H9 (cell line): ENCODE results near the gene APLP2. TPM values are rescaled to one million over a fixed set of nuclear protein-coding genes. Genes with fewer than 3 reads are reported as not detected.

Experiments used
- DNase-seq: peaks from one replicate; pipeline ENCODE4 v3.0.0-alpha.2; 2017
- H2AFZ ChIP-seq: one replicate; pipeline ENCODE4 v1.6.1; 2013; ENCODE audit warnings: mild to moderate bottlenecking, low read length, control low read depth, moderate library complexity
- H2AK5ac ChIP-seq: 2 replicates; pipeline ENCODE4 v1.6.1; 2013; ENCODE audit warnings: low read length, control low read depth, mixed read lengths; ENCODE audit not compliant: insufficient read length
- H2BK120ac ChIP-seq: one replicate; pipeline ENCODE4 v1.6.1; 2013; ENCODE audit warnings: low read depth, mild to moderate bottlenecking, low read length, control low read depth, inconsistent platforms; ENCODE audit not compliant: poor library complexity, severe bottlenecking
- H2BK12ac ChIP-seq: 2 replicates; pipeline ENCODE4 v1.6.1; 2013; ENCODE audit warnings: low read length, control low read depth, mixed read lengths, low read depth; ENCODE audit not compliant: insufficient read length
- H2BK15ac ChIP-seq: 2 replicates; pipeline ENCODE4 v1.6.1; 2013; ENCODE audit warnings: low read depth, low read length, control low read depth
- H2BK20ac ChIP-seq: one replicate; pipeline ENCODE4 v1.6.1; 2013; ENCODE audit warnings: low read depth, mild to moderate bottlenecking, low read length, control low read depth, inconsistent platforms; ENCODE audit not compliant: poor library complexity, severe bottlenecking
- H2BK5ac ChIP-seq: 2 replicates; pipeline ENCODE4 v1.6.1; 2013; ENCODE audit warnings: low read length, control low read depth, mixed read lengths; ENCODE audit not compliant: insufficient read length
- H3K14ac ChIP-seq: 2 replicates; pipeline ENCODE4 v1.6.1; 2013; ENCODE audit warnings: low read length, control low read depth; ENCODE audit not compliant: insufficient read depth
- H3K18ac ChIP-seq: 2 replicates; pipeline ENCODE4 v1.6.1; 2013; ENCODE audit warnings: low read depth, mild to moderate bottlenecking, mixed read lengths, low read length, control low read depth; ENCODE audit not compliant: insufficient read length
- H3K23ac ChIP-seq: 2 replicates; pipeline ENCODE4 v1.6.1; 2013; ENCODE audit warnings: low read length, control low read depth, mixed read lengths, low read depth; ENCODE audit not compliant: insufficient read length
- H3K23me2 ChIP-seq: 2 replicates; pipeline ENCODE4 v1.6.1; 2013; ENCODE audit warnings: low read depth, mild to moderate bottlenecking, mixed read lengths, low read length, control low read depth; ENCODE audit not compliant: insufficient read length, poor library complexity, severe bottlenecking
- H3K27ac ChIP-seq: 2 replicates; pipeline ENCODE4 v1.5.1; 2013; ENCODE audit warnings: low read length, control low read depth, mixed read lengths, low read depth; ENCODE audit not compliant: insufficient read length
- H3K27me3 ChIP-seq: 2 replicates; pipeline ENCODE4 v1.6.1; 2013; ENCODE audit warnings: low read length, control low read depth, inconsistent platforms; ENCODE audit not compliant: insufficient read depth
- H3K4ac ChIP-seq: 2 replicates; pipeline ENCODE4 v1.6.1; 2013; ENCODE audit warnings: low read depth, mild to moderate bottlenecking, control low read depth, inconsistent platforms, low read length, moderate library complexity
- H3K4me1 ChIP-seq: 2 replicates; pipeline ENCODE4 v1.6.1; 2013; ENCODE audit warnings: low read length, control low read depth, inconsistent platforms; ENCODE audit not compliant: insufficient read depth
- H3K4me2 ChIP-seq: 2 replicates; pipeline ENCODE4 v1.6.1; 2013; ENCODE audit warnings: low read length, control low read depth, mixed read lengths; ENCODE audit not compliant: insufficient read length, insufficient read depth
- H3K56ac ChIP-seq: 2 replicates; pipeline ENCODE4 v1.6.1; 2013; ENCODE audit warnings: low read depth, mild to moderate bottlenecking, mixed read lengths, low read length, control low read depth; ENCODE audit not compliant: insufficient read length
- H3K79me1 ChIP-seq: 2 replicates; pipeline ENCODE4 v1.6.1; 2013; ENCODE audit warnings: low read depth, mild to moderate bottlenecking, moderate library complexity, low read length, control low read depth, inconsistent platforms; ENCODE audit not compliant: insufficient read depth, poor library complexity, severe bottlenecking
- H3K79me2 ChIP-seq: 2 replicates; pipeline ENCODE4 v1.6.1; 2013; ENCODE audit warnings: low read length, control low read depth, inconsistent platforms; ENCODE audit not compliant: insufficient read depth
- H3K9ac ChIP-seq: 2 replicates; pipeline ENCODE4 v1.6.1; 2013; ENCODE audit warnings: low read length, control low read depth, mixed read lengths; ENCODE audit not compliant: insufficient read length; ENCODE audit errors: extremely low read depth
- H3K9me3 ChIP-seq: one replicate; pipeline ENCODE4 v1.6.1; 2013; ENCODE audit warnings: low read depth, low read length, inconsistent platforms; ENCODE audit not compliant: control insufficient read depth
- H3T11ph ChIP-seq: one replicate; pipeline ENCODE4 v1.6.1; 2013; ENCODE audit warnings: mild to moderate bottlenecking, low read length, control low read depth, inconsistent platforms
- H4K20me1 ChIP-seq: one replicate; pipeline ENCODE4 v1.6.1; 2013; ENCODE audit not compliant: control insufficient read depth, insufficient read length, insufficient read depth
- H4K5ac ChIP-seq: 2 replicates; pipeline ENCODE4 v1.6.1; 2013; ENCODE audit warnings: low read depth, mild to moderate bottlenecking, mixed read lengths, low read length, control low read depth; ENCODE audit not compliant: insufficient read length
- H4K8ac ChIP-seq: replicated peaks from 2 replicates; pipeline ENCODE4 v1.6.1; 2013; ENCODE audit warnings: low read length, control low read depth, mixed read lengths, low read depth; ENCODE audit not compliant: insufficient read length
- H4K91ac ChIP-seq: 2 replicates; pipeline ENCODE4 v1.6.1; 2013; ENCODE audit warnings: low read depth, mild to moderate bottlenecking, moderate library complexity, mixed read lengths, low read length, control low read depth; ENCODE audit not compliant: insufficient read length
- H3K27ac Mint-ChIP-seq, 3 experiments: 2 replicates in 2 of 3; 3 replicates in 1 of 3; pipeline ENCODE4 v1.8.0; 2020 to 2021; ENCODE audit warnings: mixed read lengths in 3 of 3, mild to moderate bottlenecking in 1 of 3, moderate library complexity in 1 of 3
- H3K27me3 Mint-ChIP-seq: 2 replicates; pipeline ENCODE4 v1.8.0; 2021; ENCODE audit warnings: low read depth, mild to moderate bottlenecking, moderate library complexity, mixed read lengths
- H3K36me3 Mint-ChIP-seq, 3 experiments: 2 replicates in 2 of 3; 3 replicates in 1 of 3; pipeline ENCODE4 v1.8.0; 2020 to 2021; ENCODE audit warnings: low read depth in 3 of 3, mixed read lengths in 3 of 3; ENCODE audit not compliant: insufficient read depth in 1 of 3
- H3K4me1 Mint-ChIP-seq, 2 experiments: 2 replicates each; pipeline ENCODE4 v1.8.0; 2020; ENCODE audit warnings: mixed read lengths in 2 of 2
- H3K4me3 Mint-ChIP-seq, 2 experiments: 2 replicates in 1 of 2; 3 replicates in 1 of 2; pipeline ENCODE4 v1.8.0; 2020 to 2021; ENCODE audit warnings: mild to moderate bottlenecking in 2 of 2, mixed read lengths in 2 of 2, moderate library complexity in 1 of 2
- H3K9me3 Mint-ChIP-seq, 2 experiments: 2 replicates in 1 of 2; 3 replicates in 1 of 2; pipeline ENCODE4 v1.8.0; 2020; ENCODE audit warnings: mild to moderate bottlenecking in 2 of 2, mixed read lengths in 2 of 2, moderate library complexity in 1 of 2
- CTCF ChIP-seq: fragments of 200-600 bp; sonication (generic); conservative IDR thresholded peaks from 3 replicates; pipeline ENCODE4 v1.8.0; 2021; ENCODE audit warnings: antibody characterized with exemption, mild to moderate bottlenecking
- WGBS: extraction: QIAGEN DNeasy Blood & Tissue Kit; methylation state at CpG from one replicate; pipeline ENCODE4 v1.1.7; 2013; ENCODE audit warnings: missing lambda C conversion rate, low lambda C conversion rate, mixed read lengths; ENCODE audit not compliant: insufficient read length; ENCODE audit errors: extremely low coverage; 5-methylcytosine and 5-hydroxymethylcytosine counted together
- total RNA-seq: library from RNA; stranded (reverse); gene quantifications from 2 replicates; pipeline ENCODE4 v1.2.1, GENCODE V29; 2021

The APLP2 gene
- total RNA-seq, 1 experiment from 2014 or later, result 328 TPM

- no peak overlapping the region for H3K56ac ChIP-seq
- no peaks in the 10 kb centered on the region for H3K4me1 ChIP-seq
- no peak overlapping the region for H3K23ac ChIP-seq
- Mint-ChIP-seq H3K27me3 (peaks cover 2% of the 10 kb centered on the region; the same call in 1 of the 2 replicates), H3K4me3 (no peak overlapping the region), H3K36me3 (peaks cover 68 to 93% (median 87%) of the 10 kb centered on the region in 3 experiments; a peak in 6 of 7 replicates), H3K9me3 (no peaks in the 10 kb centered on the region), H3K4me1 (peaks cover 0 to under 1% of the 10 kb centered on the region in 2 experiments; a peak in 1 of 4 replicates), H3K27ac (0 out of 7 replicates have a peak overlapping the region, but pooled peaks of 1 of the 3 experiments have one; percentile 13)
- DNase-seq, result no peak
- no peak overlapping the region for H2BK20ac ChIP-seq
- no peak overlapping the region for H2BK12ac ChIP-seq
- no peak overlapping the region for H3K4ac ChIP-seq
- no peak overlapping the region for H2BK5ac ChIP-seq
- no peak overlapping the region for H2AFZ ChIP-seq
- H3K27me3 ChIP-seq, result no peaks in the 10 kb centered on the region
- H4K5ac ChIP-seq, result no peak overlapping the region
- no peak overlapping the region for H2BK15ac ChIP-seq
- H3K4me2 ChIP-seq, result no peak overlapping the region
- no peak overlapping the region for H3K14ac ChIP-seq
- no peaks in the 10 kb centered on the region for H3K9me3 ChIP-seq
- no CpG with 5 or more reads among the region's 13 CpGs for WGBS
- no peaks in the 10 kb centered on the region for H3K23me2 ChIP-seq
- H2BK120ac ChIP-seq, result no peak overlapping the region
- H4K8ac ChIP-seq, result no peak overlapping the region
- no peak for TF ChIP-seq CTCF
- H3K27ac ChIP-seq, result no peak overlapping the region
- H4K20me1 ChIP-seq, result no peaks in the 10 kb centered on the region
- H3K18ac ChIP-seq, result no peak overlapping the region
- H2AK5ac ChIP-seq, result no peak overlapping the region
- H4K91ac ChIP-seq, result no peak overlapping the region
- no peak overlapping the region for H3K9ac ChIP-seq
- H3T11ph ChIP-seq, result no peak overlapping the region
- no peaks in the 10 kb centered on the region for H3K79me2 ChIP-seq
- no peaks in the 10 kb centered on the region for H3K79me1 ChIP-seq
These were observed 69.7 kb downstream of the APLP2 start for GRCh38 chr11:130139401-130139800.
